Measurements from ENCODE around the gene PFN2.

The PFN2 gene

GRCh38 chr3:149959443-149959842 is 11.3 kb downstream of the PFN2 start:
- TF ChIP-seq CTCF (IDR thresholded peaks at IDR 0.05; ENCODE audit: insufficient read depth, low read length, poor library complexity, severe bottlenecking) (no peak), EZH2phosphoT487 (conservative IDR thresholded peaks at IDR 0.05; ENCODE audit: low read length) (no peak)
- Histone ChIP-seq H3K79me2 (ENCODE audit: insufficient read depth, low read length) (no peaks in the 10 kb centered on the region), H3K27me3 (ENCODE audit: low read length) (no peaks in the 10 kb centered on the region), H2AFZ (ENCODE audit: low read depth, low read length, severe bottlenecking) (no peak overlapping the region), H3K4me3 (ENCODE audit: insufficient read depth, low read length, poor library complexity, severe bottlenecking) (no peak overlapping the region), H3K36me3 (ENCODE audit: low read length) (0 out of 2 replicates have a peak, but pooled peaks cover 6% of the 10 kb centered on the region), H3K9me3 (ENCODE audit: insufficient read depth, low read length) (no peaks in the 10 kb centered on the region), H3K4me2 (ENCODE audit: low read depth, low read length, poor library complexity, severe bottlenecking) (no peak overlapping the region), H4K20me1 (ENCODE audit: low read depth, low read length) (peaks cover 5% of the 10 kb centered on the region; the same call in 1 of the 2 replicates), H3F3A (ENCODE audit: insufficient read depth) (no peaks in the 10 kb centered on the region), H3K9ac (ENCODE audit: low read length) (no peak overlapping the region), H3K9me2 (replicated peaks; ENCODE audit: insufficient read depth, low read length) (no peaks in the 10 kb centered on the region), H3K27ac (ENCODE audit: low read depth, low read length) (no peak overlapping the region)

- no peak overlapping the region for H3K9ac ChIP-seq (ENCODE audit: low read length)
- no peaks in the 10 kb centered on the region for H3F3A ChIP-seq (ENCODE audit: insufficient read depth)
- H4K20me1 ChIP-seq (ENCODE audit: low read depth, low read length): peaks cover 5% of the 10 kb centered on the region; the same call in 1 of the 2 replicates
- H3K27me3 ChIP-seq (ENCODE audit: low read length): no peaks in the 10 kb centered on the region
- H3K9me2 ChIP-seq (replicated peaks; ENCODE audit: insufficient read depth, low read length): no peaks in the 10 kb centered on the region
- H2AFZ ChIP-seq (ENCODE audit: low read depth, low read length, severe bottlenecking): no peak overlapping the region
- H3K79me2 ChIP-seq (ENCODE audit: insufficient read depth, low read length): no peaks in the 10 kb centered on the region
- H3K27ac ChIP-seq (ENCODE audit: low read depth, low read length): no peak overlapping the region
- 0 out of 2 replicates have a peak, but pooled peaks cover 6% of the 10 kb centered on the region for H3K36me3 ChIP-seq (ENCODE audit: low read length)
- H3K4me2 ChIP-seq (ENCODE audit: low read depth, low read length, poor library complexity, severe bottlenecking): no peak overlapping the region
- H3K4me3 ChIP-seq (ENCODE audit: insufficient read depth, low read length, poor library complexity, severe bottlenecking): no peak overlapping the region
- TF ChIP-seq CTCF (IDR thresholded peaks at IDR 0.05; ENCODE audit: insufficient read depth, low read length, poor library complexity, severe bottlenecking): no peak
- no peak for TF ChIP-seq EZH2phosphoT487 (conservative IDR thresholded peaks at IDR 0.05; ENCODE audit: low read length)
- H3K9me3 ChIP-seq (ENCODE audit: insufficient read depth, low read length): no peaks in the 10 kb centered on the region
Measured at GRCh38 chr3:149958171-149958796, 12.4 kb downstream of the PFN2 start.

GRCh38 chr3:149957361-149958125 is 13.2 kb downstream of the PFN2 start:
- Histone ChIP-seq H2AFZ (ENCODE audit: low read depth, low read length, severe bottlenecking) (no peak overlapping the region), H3K36me3 (ENCODE audit: low read length) (0 out of 2 replicates have a peak, but pooled peaks cover 6% of the 10 kb centered on the region), H3K4me3 (ENCODE audit: insufficient read depth, low read length, poor library complexity, severe bottlenecking) (no peak overlapping the region), H3K79me2 (ENCODE audit: insufficient read depth, low read length) (no peaks in the 10 kb centered on the region), H3K9me2 (replicated peaks; ENCODE audit: insufficient read depth, low read length) (no peaks in the 10 kb centered on the region), H3K9me3 (ENCODE audit: insufficient read depth, low read length) (no peaks in the 10 kb centered on the region), H3K27me3 (ENCODE audit: low read length) (no peaks in the 10 kb centered on the region), H3K27ac (ENCODE audit: low read depth, low read length) (no peak overlapping the region), H3K4me2 (ENCODE audit: low read depth, low read length, poor library complexity, severe bottlenecking) (no peak overlapping the region), H4K20me1 (ENCODE audit: low read depth, low read length) (peaks cover 5% of the 10 kb centered on the region; the same call in 1 of the 2 replicates), H3K9ac (ENCODE audit: low read length) (no peak overlapping the region), H3F3A (ENCODE audit: insufficient read depth) (no peaks in the 10 kb centered on the region)
- TF ChIP-seq CTCF (IDR thresholded peaks at IDR 0.05; ENCODE audit: insufficient read depth, low read length, poor library complexity, severe bottlenecking): no peak
- TF ChIP-seq EZH2phosphoT487 (conservative IDR thresholded peaks at IDR 0.05; ENCODE audit: low read length): no peak

All from SU-DHL-6 (cell line).